Stimulated activated CD4-positive, alpha-beta T cell treated with anti-CD3 and anti-CD28 coated beads, Interleukin-2, amount 100 ng/mL, for 4 hours (primary cell): ENCODE data around the gene VSIG1.

Experiments used
- DNase-seq: peaks from one replicate; pipeline ENCODE4 v3.0.0-alpha.2; 2020; ENCODE audit warnings: low read depth

The VSIG1 gene

DNA sequence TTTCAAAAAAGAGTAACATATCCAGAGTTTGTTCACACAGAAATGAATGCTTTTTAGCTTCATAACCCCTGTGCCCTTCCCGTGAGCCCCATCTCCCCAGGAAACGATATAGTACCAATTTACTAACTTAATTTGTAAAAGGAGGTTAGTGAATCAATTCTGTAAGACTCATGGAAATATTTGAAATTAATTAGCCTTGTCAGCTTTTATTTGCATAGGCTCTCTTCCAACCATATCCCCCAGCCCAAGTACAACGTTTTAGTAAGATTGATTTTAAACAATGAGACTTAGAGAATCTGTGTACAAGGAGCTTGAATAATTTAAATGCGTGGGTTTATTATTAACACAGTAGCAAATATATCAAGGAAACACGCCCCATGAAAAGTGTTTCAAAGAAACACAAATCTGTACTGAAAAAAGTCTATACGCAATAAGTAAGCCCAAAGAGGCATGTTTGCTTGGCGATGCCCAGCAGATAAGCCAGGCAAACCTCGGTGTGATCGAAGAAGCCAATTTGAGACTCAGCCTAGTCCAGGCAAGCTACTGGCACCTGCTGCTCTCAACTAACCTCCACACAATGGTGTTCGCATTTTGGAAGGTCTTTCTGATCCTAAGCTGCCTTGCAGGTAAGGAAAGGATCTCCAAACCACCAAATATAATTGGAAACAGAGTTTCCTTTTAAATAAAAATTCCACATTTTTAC lies at the start of gene VSIG1:
VSIG1 (plus strand) TSS at position 512 of the 703 bp plus-strand sequence; CDS start at position 578, 66 bp downstream.
- DNase-seq, result no peak

DNA sequence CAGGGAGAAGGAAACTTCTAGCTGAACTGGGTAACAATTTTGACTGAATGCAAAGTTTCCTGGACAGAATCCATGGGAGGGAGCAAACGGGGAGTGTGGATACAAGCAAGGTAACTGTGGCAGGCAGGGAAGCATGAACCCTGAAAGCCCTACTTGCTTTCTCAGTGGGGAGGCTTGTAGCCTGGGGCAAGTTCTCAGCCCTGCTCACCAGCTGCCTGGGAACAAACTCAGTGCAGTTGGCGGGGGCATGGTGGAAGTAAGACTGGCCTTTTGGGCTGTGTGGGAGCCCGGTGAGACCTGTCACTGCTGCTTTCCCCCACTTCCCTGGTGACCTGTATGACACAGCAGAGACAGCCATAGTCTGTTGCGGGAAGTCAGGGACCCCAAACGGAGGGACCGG lies 48.7 kb upstream of the VSIG1 start:
- DNase-seq, result no peak

DNA sequence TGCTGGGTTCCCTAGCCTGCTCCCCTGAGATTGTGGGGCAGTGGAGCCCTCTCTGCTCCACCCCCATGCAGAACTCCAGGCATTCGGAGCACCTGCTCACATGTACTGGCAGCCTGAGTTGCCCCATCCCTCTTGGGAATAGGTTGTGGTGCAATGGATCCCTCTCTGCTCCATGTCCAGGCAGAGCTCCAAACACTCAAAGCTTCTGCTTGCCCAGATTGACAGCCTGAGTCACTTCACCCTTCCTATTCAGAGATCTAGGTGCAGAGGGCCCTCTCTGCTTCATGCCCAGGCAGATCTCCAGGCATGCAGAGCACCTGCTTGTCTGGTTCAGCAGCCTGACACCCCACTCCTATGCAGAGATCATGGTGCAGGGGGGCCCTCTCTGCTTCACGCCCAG lies 44.1 kb upstream of the VSIG1 start:
- no peak for DNase-seq

DNA sequence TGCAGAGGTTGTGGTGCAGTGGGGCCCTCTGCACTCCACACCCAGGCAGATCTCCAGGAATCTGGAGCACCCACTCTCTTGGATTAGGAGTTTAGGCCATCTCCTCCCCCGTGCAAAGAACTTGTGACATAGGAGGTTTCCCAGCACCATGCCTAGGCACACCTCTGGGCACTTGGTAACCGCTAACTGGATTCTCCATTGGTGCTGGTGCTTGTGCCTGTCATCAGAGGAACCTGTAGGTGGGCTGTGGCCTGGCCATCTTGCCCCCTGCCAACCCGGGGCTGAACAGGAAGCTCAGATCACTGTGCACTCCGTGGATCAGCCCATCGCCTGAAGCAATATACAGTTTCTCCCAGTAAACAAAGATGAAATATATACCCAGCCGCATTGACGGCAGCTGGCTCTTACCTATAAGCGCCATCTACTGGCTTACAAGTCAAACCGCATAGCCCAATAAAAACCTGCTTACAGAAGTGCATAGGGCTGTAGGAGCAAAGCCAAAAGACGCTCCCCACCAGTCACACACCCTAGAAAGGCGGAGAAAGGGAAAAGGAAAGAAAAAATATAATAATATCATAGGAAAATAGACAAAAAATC lies 43.5 kb upstream of the VSIG1 start:
- DNase-seq, result no peak

DNA sequence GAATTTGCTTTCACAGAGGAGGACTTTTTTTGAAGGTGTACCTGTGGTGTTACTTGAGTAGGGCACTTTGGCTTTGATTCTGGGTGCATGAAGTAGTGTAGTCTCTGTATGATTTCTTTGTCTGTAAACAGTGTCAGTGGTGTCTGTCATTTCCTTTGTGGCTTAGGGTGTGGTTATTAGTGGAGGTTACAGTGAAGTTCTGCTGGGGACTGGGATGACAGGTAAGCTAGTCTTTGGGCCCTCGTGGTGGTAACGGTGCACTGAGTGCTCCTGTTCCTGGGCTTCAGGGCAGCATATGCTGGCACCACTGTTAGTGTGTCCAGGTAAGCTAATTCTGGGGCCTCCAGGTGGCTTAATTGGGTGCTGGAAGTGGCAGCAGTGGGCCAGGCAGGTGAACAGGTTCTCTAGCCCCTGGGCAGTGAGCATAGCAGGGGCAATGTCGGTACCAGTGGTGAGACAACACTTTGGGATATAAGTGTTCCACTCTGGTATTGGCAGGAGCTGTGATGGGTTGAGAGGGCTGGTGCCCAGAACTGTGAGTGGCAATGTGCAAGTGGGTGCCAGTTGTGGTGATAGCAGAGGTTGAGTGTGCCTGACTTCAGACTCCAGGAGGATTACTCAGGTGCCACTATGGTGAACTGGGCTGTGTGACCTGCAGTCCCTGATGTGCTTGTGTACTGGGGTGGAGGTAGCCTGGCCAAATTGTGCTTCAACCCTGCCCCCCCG lies 26.0 kb upstream of the VSIG1 start:
- no peak for DNase-seq

DNA sequence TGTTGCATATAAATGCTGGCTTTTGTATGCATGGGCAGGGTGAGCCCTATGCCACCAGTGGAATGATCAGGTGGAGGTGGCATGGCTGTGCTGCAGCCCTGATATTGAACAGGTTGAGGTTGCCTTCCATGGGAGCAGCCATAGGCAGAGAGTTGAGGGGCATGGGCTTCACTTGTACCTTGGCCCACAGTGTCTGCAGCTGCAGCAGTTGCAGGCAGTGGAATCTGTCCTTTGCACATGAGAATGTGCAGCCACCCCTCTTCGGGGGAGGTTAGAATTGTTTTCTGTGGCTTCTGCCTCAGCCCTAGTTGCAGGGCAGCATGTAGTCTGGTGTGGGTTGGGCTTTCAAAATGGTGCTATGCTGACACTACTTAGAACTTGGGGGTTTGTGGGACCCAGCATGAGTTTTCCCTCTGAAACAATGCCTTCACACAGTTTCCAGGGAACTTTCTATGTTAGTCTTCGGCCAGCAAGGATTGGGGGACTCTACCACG lies 25.4 kb upstream of the VSIG1 start:
- DNase-seq, result no peak

DNA sequence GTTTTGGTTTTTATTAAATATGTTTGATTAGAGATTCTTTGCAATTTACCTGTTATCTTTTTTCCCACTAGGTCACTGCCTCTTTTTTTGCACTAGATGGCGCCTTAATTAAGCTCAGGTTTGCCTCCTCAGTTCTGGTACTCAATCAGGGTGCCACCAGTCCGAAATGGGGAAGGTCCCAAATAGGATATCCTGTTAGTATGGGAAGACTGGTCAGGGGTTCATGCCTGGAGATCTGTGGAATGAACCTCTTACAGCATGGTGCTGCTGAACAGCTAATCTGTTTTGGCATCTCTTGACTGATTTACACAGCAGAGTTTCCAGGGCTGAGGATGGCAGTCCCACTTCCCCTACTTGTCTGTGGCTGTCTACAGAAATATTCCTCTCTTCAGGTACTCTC lies 24.2 kb upstream of the VSIG1 start:
- no peak for DNase-seq

DNA sequence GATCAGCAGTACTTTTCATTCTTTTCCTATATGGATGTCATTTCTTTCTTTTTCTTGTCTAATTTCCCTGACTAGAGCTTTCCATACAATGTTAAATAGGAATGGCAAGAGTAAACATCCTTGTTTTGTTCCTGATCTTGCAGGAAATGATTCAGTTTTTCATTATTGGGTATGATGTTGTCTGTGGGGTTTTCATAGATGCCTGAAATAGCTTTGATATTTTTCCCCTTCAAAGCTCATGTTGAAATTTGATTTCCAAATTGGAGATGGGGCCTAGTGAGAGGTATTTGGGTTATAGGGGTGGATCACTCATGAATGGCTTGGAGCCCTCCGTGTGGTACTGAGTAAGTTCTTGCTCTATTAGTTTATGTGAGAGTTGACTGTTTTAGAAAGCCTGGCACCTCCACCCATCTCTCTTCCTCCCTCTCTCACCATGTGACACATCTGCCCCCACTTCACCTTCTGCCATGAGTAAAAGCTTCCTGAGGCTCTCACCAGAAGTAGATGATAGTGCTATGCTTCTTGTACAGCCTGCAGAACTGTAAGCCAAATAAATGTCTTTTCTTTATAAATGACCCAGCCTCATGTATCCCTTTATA lies 22.3 kb upstream of the VSIG1 start:
- no peak for DNase-seq

DNA sequence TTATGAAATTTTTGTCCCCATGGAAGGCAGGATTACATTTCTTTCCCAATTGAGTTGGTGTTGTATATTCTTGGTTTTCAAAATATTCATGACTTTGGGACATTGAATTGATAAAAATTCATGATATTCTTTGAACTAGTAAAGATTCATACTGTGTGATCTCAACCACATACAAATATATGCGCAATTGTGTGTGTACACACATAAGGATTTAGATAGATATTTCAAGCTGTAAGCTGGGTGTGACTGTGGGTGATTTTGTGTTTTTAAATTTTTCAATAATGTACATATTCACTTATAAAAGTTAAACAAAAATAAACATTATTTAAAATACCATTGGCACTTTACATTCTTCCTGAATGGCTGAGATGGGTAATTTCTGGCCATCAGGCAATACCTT lies 19.5 kb upstream of the VSIG1 start:
- DNase-seq, result no peak

DNA sequence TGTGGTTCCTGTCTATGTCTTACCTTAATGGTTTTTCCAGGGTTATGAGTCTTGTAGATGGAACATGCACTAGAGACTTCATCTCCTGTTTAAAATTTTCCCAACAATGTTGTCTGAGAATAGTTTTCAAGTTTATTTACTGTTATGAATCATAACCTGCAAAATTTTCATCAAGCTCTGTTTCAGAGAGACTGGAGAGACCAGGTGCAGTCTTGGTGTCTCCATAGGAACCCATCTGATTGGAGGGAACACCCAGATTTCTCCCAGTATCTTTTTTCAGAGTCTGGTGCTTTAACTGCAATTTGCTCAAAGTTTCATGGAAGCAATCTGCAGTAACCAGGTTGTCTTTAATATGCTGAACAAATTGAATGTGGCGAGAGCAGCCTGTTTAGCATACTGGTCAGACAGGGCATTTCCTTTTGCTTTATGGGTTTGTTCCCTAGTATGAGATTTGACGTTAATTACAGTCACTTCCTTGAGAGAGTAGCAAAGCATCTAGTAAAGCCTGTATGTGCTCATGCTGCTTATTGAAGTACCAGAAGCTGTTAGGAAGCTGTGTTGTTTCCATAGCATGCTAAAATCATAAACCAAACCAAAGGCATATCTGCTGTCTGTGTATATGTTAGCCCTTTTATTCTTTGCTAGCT lies 18.8 kb upstream of the VSIG1 start:
- DNase-seq, result no peak

DNA sequence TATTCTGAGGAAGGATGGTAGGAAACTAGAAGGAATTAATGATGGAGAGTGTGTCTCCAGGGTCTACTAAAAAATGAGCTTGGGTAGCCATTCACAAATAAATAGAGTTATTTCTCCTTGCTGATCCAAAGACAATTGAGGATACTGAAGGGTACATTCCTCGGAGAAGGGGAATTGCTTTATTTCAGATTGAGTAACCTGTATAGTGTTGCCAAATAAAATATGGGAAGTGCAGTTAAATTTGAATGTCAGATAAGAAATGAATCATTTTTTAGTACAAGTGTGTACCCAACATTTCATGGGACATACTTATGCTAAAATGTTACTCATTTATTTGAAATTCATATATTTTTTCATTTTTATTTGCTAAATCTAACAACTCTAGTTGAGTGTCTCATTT lies 16.0 kb upstream of the VSIG1 start:
- DNase-seq, result no peak

DNA sequence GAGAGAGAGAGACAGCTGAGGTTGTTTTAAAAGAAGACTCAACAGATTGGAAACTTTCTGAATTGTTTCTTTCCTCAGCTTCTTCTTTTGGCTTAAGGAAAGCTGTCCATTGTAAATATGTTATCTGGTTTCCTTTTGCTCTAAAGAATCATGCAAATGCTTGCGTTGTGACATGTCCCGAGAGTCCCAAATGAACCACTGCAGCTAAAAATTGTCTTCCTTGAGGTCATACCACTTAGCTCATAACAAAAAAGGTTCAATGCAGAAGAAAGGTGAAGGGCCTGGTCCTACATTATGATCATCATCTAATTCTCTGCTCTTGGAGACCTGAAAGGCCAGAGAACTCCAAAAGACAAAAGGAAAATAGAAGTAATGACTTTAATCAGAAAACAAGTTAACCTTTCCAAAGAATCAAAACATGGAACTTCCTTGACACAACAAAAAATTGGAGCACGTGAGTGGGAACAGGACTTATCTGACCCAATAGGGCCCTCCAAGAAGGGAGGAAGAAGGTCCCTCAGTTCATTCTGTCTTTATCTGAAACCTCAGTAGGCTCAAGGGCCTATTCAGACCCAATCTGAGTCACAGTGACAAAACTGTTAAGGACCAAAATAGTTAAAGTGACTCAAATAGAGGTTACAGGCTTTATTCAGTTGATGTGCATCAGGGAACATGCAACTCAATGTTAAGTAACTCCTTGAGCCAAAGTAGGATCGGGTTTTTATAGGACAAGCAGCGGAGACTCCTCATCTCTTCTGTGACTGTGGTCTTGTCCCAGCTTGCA lies 14.7 kb upstream of the VSIG1 start:
- DNase-seq, result no peak

DNA sequence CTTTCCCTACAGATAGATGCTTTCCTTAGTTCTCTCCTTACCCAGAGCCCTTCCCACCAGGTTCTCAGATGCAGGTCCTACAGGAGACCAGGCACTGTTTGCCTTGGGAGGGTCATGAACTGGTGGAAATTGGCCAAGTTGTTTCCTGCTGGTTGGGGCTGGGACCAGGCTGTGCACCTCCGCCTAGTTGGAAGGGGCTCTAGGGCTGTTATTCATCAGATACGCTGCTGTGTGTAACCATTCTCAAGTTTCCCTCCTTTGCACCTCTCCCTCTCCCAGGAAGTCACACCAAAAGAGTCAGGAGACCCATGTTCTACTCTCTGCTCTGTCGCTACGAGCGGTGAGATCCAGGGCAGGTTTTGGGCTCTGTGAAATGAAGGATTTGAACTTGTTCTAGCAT lies 11.9 kb upstream of the VSIG1 start:
- no peak for DNase-seq

DNA sequence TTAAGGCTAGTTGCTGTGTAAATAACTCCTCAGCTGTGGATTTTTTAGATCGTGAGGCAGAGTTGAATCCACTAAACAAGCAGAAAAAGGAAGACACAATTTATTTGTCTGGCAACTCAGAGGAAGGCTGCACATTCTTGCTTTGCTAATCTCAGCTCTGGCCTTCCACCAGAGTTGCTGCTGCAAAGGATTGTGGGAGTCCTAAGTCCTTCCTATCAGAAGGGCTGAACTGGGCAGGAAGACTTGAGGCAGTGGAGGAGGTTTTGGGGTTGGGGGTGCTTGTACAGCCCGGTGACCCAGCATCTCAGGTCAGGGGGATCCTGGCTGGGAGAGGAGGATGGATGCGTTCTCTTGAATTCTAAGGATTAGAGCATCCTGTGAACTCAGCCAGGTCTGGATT lies 11.0 kb upstream of the VSIG1 start:
- DNase-seq, result no peak

DNA sequence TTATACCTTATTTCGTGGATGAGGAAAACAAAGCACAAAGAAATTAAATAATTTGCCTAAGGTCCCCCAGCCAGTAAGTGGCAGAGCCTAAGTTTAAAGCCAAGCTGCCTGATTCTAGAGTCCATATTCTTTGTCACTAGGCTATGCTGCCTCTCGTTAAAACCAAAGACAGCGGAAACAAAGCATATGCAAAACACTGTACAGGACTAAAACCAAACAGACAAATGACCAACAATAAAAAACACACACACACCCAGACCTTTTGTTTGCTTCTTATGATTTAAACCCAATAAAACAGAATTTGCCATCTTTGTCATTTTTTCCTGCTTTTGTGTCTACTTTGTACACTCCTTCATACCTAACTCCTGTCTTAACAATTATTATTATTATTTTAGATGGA lies 10.1 kb upstream of the VSIG1 start:
- no peak for DNase-seq

DNA sequence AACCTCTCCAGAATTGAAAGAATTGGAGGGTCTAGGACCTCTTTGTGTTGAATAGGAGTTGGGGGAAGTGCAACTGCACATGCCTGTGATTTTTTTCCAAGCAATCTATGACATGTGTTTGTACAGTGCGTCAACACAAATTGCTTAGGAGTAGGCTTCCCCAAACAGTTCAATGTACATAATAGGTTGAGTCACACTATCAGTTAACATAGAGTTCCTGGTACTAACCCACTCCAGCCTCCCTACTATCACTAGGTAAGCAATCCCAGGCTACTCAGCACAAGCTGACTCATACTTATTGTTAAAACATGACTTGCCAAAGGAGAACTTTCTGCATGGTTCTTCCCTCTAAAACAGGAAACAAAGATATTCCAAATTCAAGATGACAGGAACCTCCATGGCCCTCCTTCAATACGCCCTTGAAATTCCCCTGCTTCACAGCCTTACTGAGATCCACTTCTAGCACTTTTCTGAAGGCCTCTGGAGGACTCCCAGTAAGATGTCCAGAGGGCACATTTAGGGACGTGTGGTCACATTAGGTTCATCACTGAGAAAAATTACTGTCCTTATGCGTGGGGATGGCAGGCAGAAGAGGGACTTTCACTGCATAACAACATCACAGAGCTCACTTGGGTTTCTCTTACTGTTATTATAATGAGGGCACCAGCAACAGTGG lies 8.4 kb upstream of the VSIG1 start:
- DNase-seq, result no peak

DNA sequence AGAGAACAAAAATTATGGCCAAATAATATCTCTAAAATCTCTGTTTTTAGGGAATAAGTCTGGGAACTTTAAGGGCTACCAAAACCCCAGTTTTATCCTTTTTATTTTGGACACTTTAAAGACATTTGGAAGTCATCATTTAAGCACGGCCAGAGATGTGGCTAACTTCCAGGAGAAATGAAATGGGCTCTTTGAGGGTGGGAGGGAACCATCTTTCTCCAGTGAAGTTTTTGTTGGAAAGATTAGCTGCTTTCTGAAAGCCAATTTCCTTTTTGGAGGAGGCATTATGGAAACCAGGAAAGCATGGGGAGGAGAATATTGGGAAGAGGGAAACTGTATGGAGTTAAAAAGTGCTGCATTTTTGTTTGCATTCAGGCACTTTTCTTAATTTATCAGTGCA lies 4.8 kb downstream of the VSIG1 start:
- DNase-seq, result no peak

DNA sequence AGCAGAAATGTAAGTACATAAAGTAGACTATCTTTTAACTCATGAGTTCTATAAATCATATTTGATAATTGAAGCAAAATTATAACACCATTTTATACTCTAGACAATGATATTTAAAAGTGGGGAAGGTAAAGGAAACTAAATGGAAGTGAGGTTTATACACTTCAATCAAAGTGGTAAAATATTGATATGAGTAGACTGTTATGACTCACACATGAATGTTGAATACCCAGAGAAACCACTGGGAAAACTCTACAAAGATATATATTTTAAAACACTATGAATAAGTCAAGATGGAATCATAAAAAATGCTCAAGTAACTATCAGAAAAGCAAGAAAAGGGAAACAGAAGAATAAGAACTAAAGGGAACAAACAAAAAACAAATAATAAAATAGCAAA lies 8.4 kb downstream of the VSIG1 start:
- DNase-seq, result no peak

DNA sequence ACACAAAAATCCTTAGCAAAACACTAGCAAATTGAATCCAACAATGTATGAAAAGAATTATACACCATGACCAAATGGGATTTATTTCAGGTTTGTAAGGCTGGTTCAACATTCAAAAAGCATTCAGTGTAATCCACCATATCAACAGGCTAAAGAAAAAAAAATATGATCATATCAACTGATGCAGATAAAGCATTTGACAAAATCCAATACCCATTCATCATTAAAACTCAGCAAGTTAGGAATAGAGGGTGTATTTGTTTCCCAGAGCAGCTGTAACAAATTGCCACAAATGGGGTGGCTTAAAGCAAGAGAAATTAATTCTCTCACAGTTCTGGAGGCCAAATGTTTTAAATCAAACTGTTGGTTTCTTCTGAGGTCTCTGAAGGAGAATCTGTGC lies 10.7 kb downstream of the VSIG1 start:
- no peak for DNase-seq

DNA sequence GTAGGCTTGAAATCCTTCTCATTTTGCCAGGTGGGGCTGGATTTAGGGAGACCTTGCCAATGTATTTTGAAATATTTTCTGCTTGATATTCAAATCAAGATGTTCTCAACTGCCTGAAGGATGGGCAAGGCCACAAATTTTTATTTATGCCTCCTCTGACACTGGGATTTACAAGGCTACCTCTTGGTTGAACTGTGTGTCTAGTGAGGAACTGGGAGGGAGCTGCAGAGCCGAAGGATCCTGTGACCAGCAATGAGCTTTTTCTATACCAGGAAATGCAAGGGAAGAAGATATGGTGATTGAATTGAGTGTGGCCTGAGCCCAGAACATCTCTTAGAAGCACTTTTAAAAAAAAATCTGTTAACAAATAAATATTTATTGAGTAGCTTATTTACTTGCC lies 14.9 kb downstream of the VSIG1 start:
- no peak for DNase-seq

DNA sequence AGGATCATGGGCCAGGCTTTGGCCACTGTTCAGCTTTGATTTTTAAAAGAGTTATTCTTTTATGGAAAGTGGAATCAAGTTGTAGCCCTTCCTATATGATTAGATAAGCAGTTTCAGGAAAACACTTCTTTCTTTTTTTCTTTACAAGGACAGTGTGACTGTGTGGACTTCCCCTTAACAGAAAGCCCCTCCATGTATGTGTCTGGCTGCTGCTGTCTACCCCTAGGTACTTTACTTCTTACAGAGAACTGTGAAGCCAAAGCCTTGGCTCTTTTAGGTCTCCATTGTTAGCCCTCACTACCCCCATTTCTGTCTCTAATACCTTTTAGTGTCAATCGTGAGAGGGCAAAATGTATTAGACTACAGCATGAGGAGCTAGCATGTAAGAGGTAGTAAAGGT lies 19.1 kb downstream of the VSIG1 start:
- no peak for DNase-seq
